Measurements from ENCODE around the gene PACRG. TPM values are rescaled to one million over a fixed set of nuclear protein-coding genes. Genes with fewer than 3 reads are reported as not detected.

The PACRG gene
- total and polyA plus RNA-seq, 5 donors from 2014 or later, result 0.44 to 1.2 (median 0.87) TPM; not detected in 2

DNA sequence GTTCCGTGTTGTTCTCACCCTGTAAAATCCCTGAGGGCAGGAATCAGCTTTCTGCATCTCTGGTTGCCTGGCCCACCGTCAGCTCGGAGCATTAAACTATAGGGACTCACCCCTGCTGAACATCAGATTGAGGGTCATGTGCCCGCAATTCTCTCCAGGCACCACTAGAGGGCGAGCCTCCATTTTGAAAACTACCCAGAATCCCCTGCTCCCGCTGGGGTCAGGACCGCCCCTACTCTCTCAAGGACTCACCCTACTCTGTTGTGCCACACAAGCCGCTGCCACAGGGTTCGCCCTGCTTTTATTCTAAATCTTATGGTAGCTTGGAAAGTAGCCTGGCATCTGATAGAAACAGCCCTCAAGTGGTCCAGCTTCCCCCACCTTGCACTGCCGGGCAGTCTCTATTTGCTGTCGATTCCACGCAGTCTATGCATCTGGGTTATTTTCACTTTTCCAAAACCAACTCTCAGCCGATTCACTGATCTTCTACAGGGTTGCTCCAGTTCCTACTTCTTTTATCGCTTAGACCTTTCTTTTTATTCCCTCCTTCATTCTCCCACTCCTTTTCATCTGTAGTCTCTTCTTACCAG is 442.6 kb downstream of the PACRG start:
- H3K4me3 ChIP-seq (ENCODE audit: low read depth, low read length), result no peak overlapping the region
- ATAC-seq (ENCODE audit: low read depth in 2 of 2), result no peak
- H3K27me3 ChIP-seq (ENCODE audit: control insufficient read depth, insufficient read depth, low read length), result no peaks in the 10 kb centered on the region
- H3K9me3 ChIP-seq (ENCODE audit: control insufficient read depth in 2 of 2, low read length in 2 of 2), result no peaks in the 10 kb centered on the region
- Mint-ChIP-seq H3K27ac (no peak overlapping the region), H3K4me3 (no peak overlapping the region), H3K27me3 (peaks cover 4% of the 10 kb centered on the region), H3K9me3 (peaks cover 0 to under 1% (median 0%) of the 10 kb centered on the region in 7 donors), H3K36me3 (no peaks in the 10 kb centered on the region), H3K4me1 (no peaks in the 10 kb centered on the region)
- DNase-seq, result peak in 2 of 3 donors; percentile 4 to 24
- no peaks in the 10 kb centered on the region for H3K4me1 ChIP-seq (ENCODE audit: control insufficient read depth, insufficient read depth, low read length, poor library complexity, severe bottlenecking)
- no peak overlapping the region for H3K27ac ChIP-seq (ENCODE audit: insufficient read depth, low read length, poor library complexity, severe bottlenecking)
- no peaks in the 10 kb centered on the region for H3K36me3 ChIP-seq (ENCODE audit: control insufficient read depth, insufficient read depth, low read length)

- ATAC-seq (ENCODE audit: low read depth in 2 of 2), result no peak
- H3K27me3 Mint-ChIP-seq, result peaks cover 4% of the 10 kb centered on the region
These were observed 446.0 kb downstream of the PACRG start for GRCh38 chr6:163173741-163174140.

GRCh38 chr6:163175301-163175700 is 447.5 kb downstream of the PACRG start:
- H3K4me1 ChIP-seq (ENCODE audit: control insufficient read depth, insufficient read depth, low read length, poor library complexity, severe bottlenecking), result no peaks in the 10 kb centered on the region
- Mint-ChIP-seq H3K4me3 (no peak overlapping the region), H3K9me3 (peaks cover 0 to 1% (median 0%) of the 10 kb centered on the region in 7 donors), H3K27me3 (no peaks in the 10 kb centered on the region), H3K36me3 (no peaks in the 10 kb centered on the region), H3K4me1 (no peaks in the 10 kb centered on the region), H3K27ac (no peak overlapping the region)
- no peak overlapping the region for H3K4me3 ChIP-seq (ENCODE audit: low read depth, low read length)
- no peak for ATAC-seq (ENCODE audit: low read depth in 2 of 2)
- no peaks in the 10 kb centered on the region for H3K27me3 ChIP-seq (ENCODE audit: control insufficient read depth, insufficient read depth, low read length)
- no peaks in the 10 kb centered on the region for H3K36me3 ChIP-seq (ENCODE audit: control insufficient read depth, insufficient read depth, low read length)
- no peak for DNase-seq
- H3K27ac ChIP-seq (ENCODE audit: insufficient read depth, low read length, poor library complexity, severe bottlenecking), result no peak overlapping the region
- H3K9me3 ChIP-seq (ENCODE audit: control insufficient read depth in 2 of 2, low read length in 2 of 2), result no peaks in the 10 kb centered on the region

More at GRCh38 chr6:163173741-163174140, 446.0 kb downstream of the PACRG start:
- no peaks in the 10 kb centered on the region for H3K36me3 ChIP-seq (ENCODE audit: control insufficient read depth, insufficient read depth, low read length)
- Mint-ChIP-seq H3K27ac (no peak overlapping the region), H3K9me3 (peaks cover 0 to 1% (median 0%) of the 10 kb centered on the region in 7 donors), H3K4me3 (no peak overlapping the region), H3K4me1 (no peaks in the 10 kb centered on the region), H3K36me3 (no peaks in the 10 kb centered on the region)
- H3K4me3 ChIP-seq (ENCODE audit: low read depth, low read length), result no peak overlapping the region
- H3K9me3 ChIP-seq (ENCODE audit: control insufficient read depth in 2 of 2, low read length in 2 of 2), result no peaks in the 10 kb centered on the region
- H3K27me3 ChIP-seq (ENCODE audit: control insufficient read depth, insufficient read depth, low read length), result no peaks in the 10 kb centered on the region
- H3K27ac ChIP-seq (ENCODE audit: insufficient read depth, low read length, poor library complexity, severe bottlenecking), result no peak overlapping the region
- no peak for DNase-seq
- no peaks in the 10 kb centered on the region for H3K4me1 ChIP-seq (ENCODE audit: control insufficient read depth, insufficient read depth, low read length, poor library complexity, severe bottlenecking)

DNA sequence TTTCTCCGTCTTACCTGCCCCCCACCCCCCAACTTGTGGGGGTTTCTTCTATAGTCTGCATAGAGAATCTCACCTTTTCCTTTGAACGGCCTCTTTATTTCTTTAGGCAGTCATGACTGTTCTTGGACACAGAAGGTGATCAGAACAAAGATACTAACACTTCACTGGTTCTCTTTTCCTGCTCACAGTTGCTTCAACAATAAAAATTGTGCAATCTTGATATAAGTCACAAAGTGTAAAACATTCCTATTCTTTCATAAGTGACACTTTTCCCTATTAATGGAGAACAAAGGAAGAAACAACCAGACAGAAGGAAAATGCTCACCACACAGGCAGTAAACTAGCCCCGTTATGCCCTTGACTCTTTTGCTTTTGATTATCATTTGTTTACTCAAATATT is 448.3 kb downstream of the PACRG start:
- no peaks in the 10 kb centered on the region for H3K27me3 ChIP-seq (ENCODE audit: control insufficient read depth, insufficient read depth, low read length)
- H3K36me3 ChIP-seq (ENCODE audit: control insufficient read depth, insufficient read depth, low read length), result no peaks in the 10 kb centered on the region
- peaks cover 5% of the 10 kb centered on the region for H3K27me3 Mint-ChIP-seq
- no peak overlapping the region for H3K4me3 Mint-ChIP-seq
- H3K4me1 ChIP-seq (ENCODE audit: control insufficient read depth, insufficient read depth, low read length, poor library complexity, severe bottlenecking), result no peaks in the 10 kb centered on the region
- no peaks in the 10 kb centered on the region for H3K36me3 Mint-ChIP-seq
- H3K27ac Mint-ChIP-seq, result no peak overlapping the region
- H3K4me1 Mint-ChIP-seq, result no peaks in the 10 kb centered on the region
- no peaks in the 10 kb centered on the region for H3K9me3 ChIP-seq (ENCODE audit: control insufficient read depth in 2 of 2, low read length in 2 of 2)
- no peak for DNase-seq
- no peak overlapping the region for H3K27ac ChIP-seq (ENCODE audit: insufficient read depth, low read length, poor library complexity, severe bottlenecking)
- no peak overlapping the region for H3K4me3 ChIP-seq (ENCODE audit: low read depth, low read length)
- no peak for ATAC-seq (ENCODE audit: low read depth in 2 of 2)
- H3K9me3 Mint-ChIP-seq, result peaks cover 0 to 1% (median 0%) of the 10 kb centered on the region in 7 donors

DNA sequence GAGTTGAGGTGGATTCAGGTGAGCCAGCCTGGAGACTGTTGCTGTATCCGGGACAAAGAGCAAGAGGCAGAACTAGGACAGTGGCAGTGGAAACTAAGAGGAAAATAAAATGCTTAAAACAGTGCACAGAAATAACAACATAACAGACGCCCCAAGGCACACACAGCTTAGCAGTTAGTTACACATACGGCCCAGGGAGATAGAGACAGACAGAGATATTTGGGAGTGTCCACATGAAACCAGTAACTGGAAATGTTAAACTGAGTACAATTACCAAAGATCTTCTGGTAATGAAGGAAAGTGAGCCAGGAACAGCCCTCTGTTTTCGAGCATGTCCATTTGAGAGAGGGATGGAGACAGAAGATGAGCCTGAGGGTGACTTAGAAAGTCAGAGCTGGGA is 449.2 kb downstream of the PACRG start:
- no peaks in the 10 kb centered on the region for H3K36me3 ChIP-seq (ENCODE audit: control insufficient read depth, insufficient read depth, low read length)
- ATAC-seq (ENCODE audit: low read depth in 2 of 2) (no peak), DNase-seq (no peak)
- Mint-ChIP-seq H3K27ac (no peak overlapping the region), H3K36me3 (no peaks in the 10 kb centered on the region), H3K27me3 (peaks cover 5% of the 10 kb centered on the region), H3K4me3 (no peak overlapping the region), H3K9me3 (peaks cover 0 to 1% (median 0%) of the 10 kb centered on the region in 7 donors), H3K4me1 (no peaks in the 10 kb centered on the region)
- H3K4me3 ChIP-seq (ENCODE audit: low read depth, low read length), result no peak overlapping the region
- H3K27me3 ChIP-seq (ENCODE audit: control insufficient read depth, insufficient read depth, low read length), result no peaks in the 10 kb centered on the region
- H3K9me3 ChIP-seq (ENCODE audit: control insufficient read depth in 2 of 2, low read length in 2 of 2), result no peaks in the 10 kb centered on the region
- H3K27ac ChIP-seq (ENCODE audit: insufficient read depth, low read length, poor library complexity, severe bottlenecking), result no peak overlapping the region
- no peaks in the 10 kb centered on the region for H3K4me1 ChIP-seq (ENCODE audit: control insufficient read depth, insufficient read depth, low read length, poor library complexity, severe bottlenecking)

DNA sequence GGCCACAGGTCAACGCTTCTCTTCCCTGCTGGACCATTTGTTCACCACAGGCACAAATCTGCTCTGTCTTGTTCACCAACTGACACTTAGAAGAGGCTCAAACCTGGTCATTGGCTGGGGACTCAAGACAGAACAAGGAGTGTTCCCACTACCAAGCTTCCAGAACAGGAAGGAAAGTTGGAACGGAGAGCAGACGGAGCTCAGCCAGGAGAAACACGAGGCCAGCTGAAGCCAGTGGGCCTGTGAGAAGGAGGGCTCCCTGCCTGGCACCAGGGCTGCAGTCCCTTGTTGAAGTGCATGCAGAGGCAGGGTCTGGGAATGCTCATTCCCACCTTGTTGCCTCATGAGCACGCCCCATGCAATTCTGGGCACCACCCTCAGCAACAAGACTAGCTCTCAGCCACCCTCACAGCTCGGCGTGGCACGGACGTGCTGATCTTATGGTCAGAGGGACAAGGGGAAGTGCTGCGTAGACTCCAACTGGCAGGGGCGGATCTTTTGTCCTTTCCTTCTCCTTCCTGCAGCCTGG is 450.2 kb downstream of the PACRG start:
- H3K36me3 ChIP-seq (ENCODE audit: control insufficient read depth, insufficient read depth, low read length), result no peaks in the 10 kb centered on the region
- H3K4me1 Mint-ChIP-seq, result no peaks in the 10 kb centered on the region
- H3K4me3 Mint-ChIP-seq, result no peak overlapping the region
- H3K36me3 Mint-ChIP-seq, result no peaks in the 10 kb centered on the region
- H3K27me3 ChIP-seq (ENCODE audit: control insufficient read depth, insufficient read depth, low read length), result no peaks in the 10 kb centered on the region
- H3K4me3 ChIP-seq (ENCODE audit: low read depth, low read length), result no peak overlapping the region
- ATAC-seq (ENCODE audit: low read depth in 2 of 2), result no peak
- peaks cover 0 to 1% (median 0%) of the 10 kb centered on the region in 7 donors for H3K9me3 Mint-ChIP-seq
- no peak overlapping the region for H3K27ac ChIP-seq (ENCODE audit: insufficient read depth, low read length, poor library complexity, severe bottlenecking)
- DNase-seq, result no peak
- H3K27me3 Mint-ChIP-seq, result peaks cover 10% of the 10 kb centered on the region
- H3K27ac Mint-ChIP-seq, result no peak overlapping the region
- no peaks in the 10 kb centered on the region for H3K4me1 ChIP-seq (ENCODE audit: control insufficient read depth, insufficient read depth, low read length, poor library complexity, severe bottlenecking)
- no peaks in the 10 kb centered on the region for H3K9me3 ChIP-seq (ENCODE audit: control insufficient read depth in 2 of 2, low read length in 2 of 2)

GRCh38 chr6:163179061-163179460 is 451.3 kb downstream of the PACRG start:
- no peaks in the 10 kb centered on the region for H3K36me3 ChIP-seq (ENCODE audit: control insufficient read depth, insufficient read depth, low read length)
- H3K4me3 Mint-ChIP-seq, result no peak overlapping the region
- H3K27me3 ChIP-seq (ENCODE audit: control insufficient read depth, insufficient read depth, low read length), result no peaks in the 10 kb centered on the region
- DNase-seq, result no peak
- no peaks in the 10 kb centered on the region for H3K9me3 ChIP-seq (ENCODE audit: control insufficient read depth in 2 of 2, low read length in 2 of 2)
- H3K4me3 ChIP-seq (ENCODE audit: low read depth, low read length), result no peak overlapping the region
- H3K27me3 Mint-ChIP-seq, result peaks cover 10% of the 10 kb centered on the region
- H3K36me3 Mint-ChIP-seq, result no peaks in the 10 kb centered on the region
- H3K9me3 Mint-ChIP-seq, result peaks cover 0 to 1% (median 0%) of the 10 kb centered on the region in 7 donors
- H3K27ac Mint-ChIP-seq, result no peak overlapping the region
- H3K27ac ChIP-seq (ENCODE audit: insufficient read depth, low read length, poor library complexity, severe bottlenecking), result no peak overlapping the region
- ATAC-seq (ENCODE audit: low read depth in 2 of 2), result no peak
- H3K4me1 Mint-ChIP-seq, result no peaks in the 10 kb centered on the region
- no peaks in the 10 kb centered on the region for H3K4me1 ChIP-seq (ENCODE audit: control insufficient read depth, insufficient read depth, low read length, poor library complexity, severe bottlenecking)

DNA sequence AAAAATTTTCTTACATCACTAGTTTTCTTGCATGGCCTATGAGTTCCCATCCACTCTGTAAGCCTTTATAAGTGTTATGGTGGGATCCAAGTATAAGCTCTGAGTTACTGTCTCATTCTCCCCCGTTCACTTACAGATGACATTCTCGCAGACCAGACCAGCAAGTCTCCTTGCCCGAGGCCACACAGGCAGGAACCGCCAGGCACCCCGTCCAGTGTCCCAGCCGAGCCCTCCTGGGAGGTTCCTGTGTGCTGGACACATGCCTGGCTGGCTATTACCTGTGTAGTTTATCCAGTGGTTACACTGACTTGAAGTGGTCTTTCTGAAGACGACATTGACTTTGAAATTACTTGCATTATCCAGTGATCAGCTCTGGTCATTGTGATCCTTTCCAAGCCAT is 451.9 kb downstream of the PACRG start:
- Mint-ChIP-seq H3K4me1 (no peaks in the 10 kb centered on the region), H3K9me3 (peaks cover 0 to 1% (median 0%) of the 10 kb centered on the region in 7 donors), H3K27me3 (peaks cover 10% of the 10 kb centered on the region), H3K27ac (no peak overlapping the region), H3K4me3 (no peak overlapping the region), H3K36me3 (no peaks in the 10 kb centered on the region)
- H3K4me1 ChIP-seq (ENCODE audit: control insufficient read depth, insufficient read depth, low read length, poor library complexity, severe bottlenecking), result no peaks in the 10 kb centered on the region
- H3K9me3 ChIP-seq (ENCODE audit: control insufficient read depth in 2 of 2, low read length in 2 of 2), result no peaks in the 10 kb centered on the region
- H3K27ac ChIP-seq (ENCODE audit: insufficient read depth, low read length, poor library complexity, severe bottlenecking), result no peak overlapping the region
- ATAC-seq (ENCODE audit: low read depth in 2 of 2) (no peak), DNase-seq (no peak)
- no peaks in the 10 kb centered on the region for H3K27me3 ChIP-seq (ENCODE audit: control insufficient read depth, insufficient read depth, low read length)
- no peak overlapping the region for H3K4me3 ChIP-seq (ENCODE audit: low read depth, low read length)
- no peaks in the 10 kb centered on the region for H3K36me3 ChIP-seq (ENCODE audit: control insufficient read depth, insufficient read depth, low read length)
